ENCODE data around the gene WDR18.
"Not testable (repeated sequence)": the region's sequence is repeated elsewhere in the genome, so short reads cannot be mapped to it uniquely, and the experiment has no call there.

Gene WDR18

GRCh38 chr19:954672-955494 lies 29.3 kb upstream of the WDR18 start:
- no peak for TF ChIP-seq POLR2A (IDR thresholded peaks at IDR 0.05; ENCODE audit: low read depth, low read length)
- DNase-seq (ENCODE audit: insufficient read length, low spot score) = no peak
- no peak for FAIRE-seq

- TF ChIP-seq POLR2A (IDR thresholded peaks at IDR 0.05; ENCODE audit: low read depth, low read length) = no peak
- no peak for FAIRE-seq
- no peak for DNase-seq (ENCODE audit: insufficient read length, low spot score)
Observed at GRCh38 chr19:955803-956765, 28.1 kb upstream of the WDR18 start.

GRCh38 chr19:956766-957440 lies 27.2 kb upstream of the WDR18 start:
- FAIRE-seq (no peak), DNase-seq (ENCODE audit: insufficient read length, low spot score) (peak; percentile 59)
- TF ChIP-seq POLR2A (IDR thresholded peaks at IDR 0.05; ENCODE audit: low read depth, low read length) = no peak

- FAIRE-seq; DNase-seq (ENCODE audit: insufficient read length, low spot score): not testable (repeated sequence)
Observed at GRCh38 chr19:957578-957977, 26.6 kb upstream of the WDR18 start.

GRCh38 chr19:958967-959855 lies 24.9 kb upstream of the WDR18 start:
- FAIRE-seq (peak; percentile 41), DNase-seq (ENCODE audit: insufficient read length, low spot score) (peak; percentile 69)
- TF ChIP-seq POLR2A (IDR thresholded peaks at IDR 0.05; ENCODE audit: low read depth, low read length) = no peak

- DNase-seq (ENCODE audit: insufficient read length, low spot score) = no peak
- FAIRE-seq = no peak
- no peak for TF ChIP-seq POLR2A (IDR thresholded peaks at IDR 0.05; ENCODE audit: low read depth, low read length)
Observed at GRCh38 chr19:960020-960419, 24.1 kb upstream of the WDR18 start.

GRCh38 chr19:960601-960938 lies 23.6 kb upstream of the WDR18 start:
- no peak for FAIRE-seq
- no peak for TF ChIP-seq POLR2A (IDR thresholded peaks at IDR 0.05; ENCODE audit: low read depth, low read length)

GRCh38 chr19:961866-962620 lies 22.1 kb upstream of the WDR18 start:
- DNase-seq (ENCODE audit: insufficient read length, low spot score) (peak; percentile 71), FAIRE-seq (no peak)
- TF ChIP-seq POLR2A (IDR thresholded peaks at IDR 0.05; ENCODE audit: low read depth, low read length) = no peak

More at GRCh38 chr19:960601-960938, 23.6 kb upstream of the WDR18 start:
- DNase-seq (ENCODE audit: insufficient read length, low spot score) = no peak

- FAIRE-seq (no peak), DNase-seq (ENCODE audit: insufficient read length, low spot score) (no peak)
- TF ChIP-seq POLR2A (IDR thresholded peaks at IDR 0.05; ENCODE audit: low read depth, low read length) = no peak
Observed at GRCh38 chr19:962683-963400, 21.3 kb upstream of the WDR18 start.

- TF ChIP-seq POLR2A (IDR thresholded peaks at IDR 0.05; ENCODE audit: low read depth, low read length) = no peak
- DNase-seq (ENCODE audit: insufficient read length, low spot score) = no peak
- FAIRE-seq = no peak
Observed at GRCh38 chr19:963486-963951, 20.6 kb upstream of the WDR18 start.

- no peak for TF ChIP-seq POLR2A (IDR thresholded peaks at IDR 0.05; ENCODE audit: low read depth, low read length)
- FAIRE-seq (no peak), DNase-seq (ENCODE audit: insufficient read length, low spot score) (no peak)
Observed at GRCh38 chr19:964116-964520, 20.0 kb upstream of the WDR18 start.

Measured in H54 (cell line).